SU-DHL-6 (cell line): ENCODE results near the gene CDC20B.
"Not testable (repeated sequence)": the region's sequence is repeated elsewhere in the genome, so short reads cannot be mapped to it uniquely, and the experiment has no call there.

Experiments
- H2AFZ ChIP-seq: fragments of 200-600 bp; sonication (generic); 2 replicates; pipeline ENCODE4 v1.6.1; 2014; ENCODE audit warnings: low read depth, mild to moderate bottlenecking, moderate library complexity, mixed read lengths, antibody characterized with exemption, low read length; ENCODE audit not compliant: severe bottlenecking
- H3F3A ChIP-seq: fragments of 200-600 bp; shearing (Covaris generic); 2 replicates; pipeline ENCODE4 v1.6.0; 2016; ENCODE audit warnings: antibody characterized with exemption, mild to moderate bottlenecking; ENCODE audit not compliant: insufficient read depth
- H3K27ac ChIP-seq: fragments of 200-600 bp; sonication (generic); 2 replicates; pipeline ENCODE4 v1.5.1; 2016; ENCODE audit warnings: low read depth, mild to moderate bottlenecking, low read length, moderate library complexity, mixed read lengths
- H3K27me3 ChIP-seq: fragments of 200-600 bp; sonication (generic), shearing (Covaris generic); 2 replicates; pipeline ENCODE4 v1.6.0; 2014; ENCODE audit warnings: mild to moderate bottlenecking, low read length
- H3K36me3 ChIP-seq: fragments of 200-600 bp; sonication (generic); 2 replicates; pipeline ENCODE4 v1.6.1; 2014; ENCODE audit warnings: mild to moderate bottlenecking, low read length, mixed read lengths
- H3K4me2 ChIP-seq: fragments of 300-600, 200-600 bp; shearing (Covaris generic), sonication (generic); 2 replicates; pipeline ENCODE4 v1.6.0; 2014; ENCODE audit warnings: low read length, low read depth, mild to moderate bottlenecking; ENCODE audit not compliant: poor library complexity, severe bottlenecking
- H3K4me3 ChIP-seq: fragments of 200-600 bp; sonication (generic); 2 replicates; pipeline ENCODE4 v1.5.1; 2014; ENCODE audit warnings: antibody characterized with exemption, low read length, mild to moderate bottlenecking, mixed read lengths; ENCODE audit not compliant: insufficient read depth, poor library complexity, severe bottlenecking
- H3K79me2 ChIP-seq: fragments of 200-600 bp; sonication (generic); 2 replicates; pipeline ENCODE4 v1.6.1; 2014; ENCODE audit warnings: mild to moderate bottlenecking, low read length, moderate library complexity; ENCODE audit not compliant: insufficient read depth
- H3K9ac ChIP-seq: fragments of 200-600 bp; sonication (generic); 2 replicates; pipeline ENCODE4 v1.7.0; 2014; ENCODE audit warnings: mild to moderate bottlenecking, low read length
- H3K9me2 ChIP-seq: fragments of 200-600 bp; sonication (generic); replicated peaks from 2 replicates; pipeline ENCODE4 v1.6.1; 2014; ENCODE audit warnings: low read length; ENCODE audit not compliant: insufficient read depth
- H3K9me3 ChIP-seq: fragments of 200-600 bp; sonication (generic); 2 replicates; pipeline ENCODE4 v1.6.1; 2014; ENCODE audit warnings: low read length, mixed read lengths; ENCODE audit not compliant: insufficient read depth
- H4K20me1 ChIP-seq: fragments of 200-600 bp; sonication (generic); 2 replicates; pipeline ENCODE4 v1.6.1; 2014; ENCODE audit warnings: low read depth, mild to moderate bottlenecking, antibody characterized with exemption, low read length, moderate library complexity, mixed read lengths
- EZH2phosphoT487 ChIP-seq: fragments of 200-600 bp; sonication (generic), shearing (Covaris generic); conservative IDR thresholded peaks from 2 replicates; pipeline ENCODE4 v1.6.1; 2018; ENCODE audit warnings: mild to moderate bottlenecking, antibody characterized with exemption, low read length, moderate library complexity, mixed read lengths
- TF ChIP-seq, protein P1 (sequence below): fragments of 200-600 bp; sonication (generic); IDR thresholded peaks from one replicate; pipeline ENCODE4 v1.5.1; 2017; ENCODE audit warnings: antibody characterized with exemption, mild to moderate bottlenecking, low read length, moderate library complexity; ENCODE audit not compliant: insufficient read depth, poor library complexity, severe bottlenecking

Gene CDC20B

GRCh38 chr5:55101556-55102276 lies 71.3 kb downstream of the CDC20B start:
- no peak overlapping the region for H2AFZ ChIP-seq
- H3K27ac ChIP-seq, result no peak overlapping the region
- no peak overlapping the region for H3K4me2 ChIP-seq
- no peaks in the 10 kb centered on the region for H3F3A ChIP-seq
- no peak overlapping the region for H3K9ac ChIP-seq
- H3K79me2 ChIP-seq, result no peaks in the 10 kb centered on the region
- no peak for TF ChIP-seq EZH2phosphoT487
- TF ChIP-seq, protein P1, sequence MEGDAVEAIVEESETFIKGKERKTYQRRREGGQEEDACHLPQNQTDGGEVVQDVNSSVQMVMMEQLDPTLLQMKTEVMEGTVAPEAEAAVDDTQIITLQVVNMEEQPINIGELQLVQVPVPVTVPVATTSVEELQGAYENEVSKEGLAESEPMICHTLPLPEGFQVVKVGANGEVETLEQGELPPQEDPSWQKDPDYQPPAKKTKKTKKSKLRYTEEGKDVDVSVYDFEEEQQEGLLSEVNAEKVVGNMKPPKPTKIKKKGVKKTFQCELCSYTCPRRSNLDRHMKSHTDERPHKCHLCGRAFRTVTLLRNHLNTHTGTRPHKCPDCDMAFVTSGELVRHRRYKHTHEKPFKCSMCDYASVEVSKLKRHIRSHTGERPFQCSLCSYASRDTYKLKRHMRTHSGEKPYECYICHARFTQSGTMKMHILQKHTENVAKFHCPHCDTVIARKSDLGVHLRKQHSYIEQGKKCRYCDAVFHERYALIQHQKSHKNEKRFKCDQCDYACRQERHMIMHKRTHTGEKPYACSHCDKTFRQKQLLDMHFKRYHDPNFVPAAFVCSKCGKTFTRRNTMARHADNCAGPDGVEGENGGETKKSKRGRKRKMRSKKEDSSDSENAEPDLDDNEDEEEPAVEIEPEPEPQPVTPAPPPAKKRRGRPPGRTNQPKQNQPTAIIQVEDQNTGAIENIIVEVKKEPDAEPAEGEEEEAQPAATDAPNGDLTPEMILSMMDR, result no peak
- no peak overlapping the region for H3K4me3 ChIP-seq
- H3K9me2 ChIP-seq, result no peaks in the 10 kb centered on the region
- H3K36me3 ChIP-seq, result no peaks in the 10 kb centered on the region
- H3K27me3 ChIP-seq, result no peaks in the 10 kb centered on the region
- H3K9me3 ChIP-seq, result no peaks in the 10 kb centered on the region; the same call in 1 of the 2 replicates
- H4K20me1 ChIP-seq, result no peaks in the 10 kb centered on the region

GRCh38 chr5:55101148-55101547 lies 71.8 kb downstream of the CDC20B start:
- H3K79me2 ChIP-seq, H3K4me2 ChIP-seq, H3K27me3 ChIP-seq, H3K9ac ChIP-seq, H3K9me2 ChIP-seq, H3K27ac ChIP-seq, H3K9me3 ChIP-seq, H4K20me1 ChIP-seq, H3F3A ChIP-seq, H3K4me3 ChIP-seq, H2AFZ ChIP-seq, H3K36me3 ChIP-seq: not testable (repeated sequence)

DNA sequence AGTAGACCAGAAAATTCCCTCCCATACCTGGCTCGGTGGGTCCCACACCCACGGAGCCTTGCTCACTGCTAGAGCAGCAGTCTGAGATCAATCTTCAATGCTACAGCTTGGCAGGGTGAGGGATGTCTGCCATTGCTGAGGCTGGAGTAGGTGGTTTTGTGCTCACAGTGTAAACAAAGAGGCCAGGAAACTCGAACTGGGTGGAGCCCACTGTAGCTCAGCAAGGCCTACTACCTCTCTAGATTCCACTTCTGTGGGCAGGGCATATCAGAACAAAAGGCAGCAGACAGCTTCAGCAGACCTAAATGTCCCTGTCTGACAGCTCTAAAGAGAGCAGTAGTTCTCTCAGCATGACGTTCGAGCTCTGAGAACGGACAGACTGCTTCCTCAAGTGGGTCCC lies 76.1 kb downstream of the CDC20B start:
- Histone ChIP-seq H3K27me3 (no peaks in the 10 kb centered on the region), H2AFZ (no peak overlapping the region), H4K20me1 (no peaks in the 10 kb centered on the region)

DNA sequence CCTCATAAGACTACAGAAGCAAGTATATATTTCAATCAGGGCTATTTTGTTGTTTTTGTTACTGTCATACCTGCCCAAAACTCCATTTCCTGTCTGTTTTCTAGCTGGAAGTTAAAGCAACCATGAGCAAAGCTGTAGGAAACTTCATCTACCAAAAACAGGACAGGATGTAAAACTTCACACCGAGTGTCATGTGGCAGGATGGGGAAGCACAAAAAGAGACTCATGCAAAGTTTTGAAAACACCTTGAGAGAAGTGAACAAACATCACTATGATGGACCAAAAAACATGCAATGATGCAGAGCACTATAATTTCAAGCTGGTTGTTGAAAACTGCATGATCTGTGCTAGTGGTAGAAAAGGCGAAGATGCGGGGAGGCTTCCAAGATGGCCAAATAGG lies 76.8 kb downstream of the CDC20B start:
- Histone ChIP-seq H3K4me2 (no peak overlapping the region), H3K27me3 (no peaks in the 10 kb centered on the region)

More for the DNA sequence above, 76.1 kb downstream of the CDC20B start:
- Histone ChIP-seq H3K9me2 (no peaks in the 10 kb centered on the region), H3K9me3 (no peaks in the 10 kb centered on the region; the same call in 1 of the 2 replicates), H3K4me2 (no peak overlapping the region), H3K36me3 (no peaks in the 10 kb centered on the region), H3K9ac (no peak overlapping the region), H3F3A (no peaks in the 10 kb centered on the region), H3K4me3 (no peak overlapping the region), H3K27ac (no peak overlapping the region), H3K79me2 (no peaks in the 10 kb centered on the region)
- TF ChIP-seq EZH2phosphoT487, result no peak
- TF ChIP-seq, protein P1, result no peak

DNA sequence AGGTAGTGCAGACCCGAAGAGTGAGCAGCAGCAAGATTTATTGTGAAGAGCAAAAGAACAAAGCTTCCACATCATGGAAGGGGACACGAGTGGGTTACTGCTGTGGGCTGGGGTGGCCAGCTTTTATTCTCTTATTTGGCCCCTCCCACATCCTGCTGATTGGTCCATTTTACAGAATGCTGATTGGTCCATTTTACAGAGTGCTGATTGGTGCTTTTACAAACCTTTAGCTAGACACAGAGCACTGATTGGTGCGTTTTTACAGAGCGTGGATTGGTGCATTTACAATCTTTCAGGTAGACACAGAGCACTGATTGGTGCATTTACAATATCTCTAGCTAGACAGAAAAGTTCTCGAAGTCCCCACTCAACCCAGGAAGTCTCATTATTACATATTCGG lies 82.0 kb downstream of the CDC20B start:
- not testable (repeated sequence) for H2AFZ ChIP-seq, H3K9me2 ChIP-seq, H3K4me2 ChIP-seq, H3K9me3 ChIP-seq, H3F3A ChIP-seq, H3K36me3 ChIP-seq, H3K9ac ChIP-seq, H3K4me3 ChIP-seq, H3K27me3 ChIP-seq, H3K27ac ChIP-seq, H4K20me1 ChIP-seq, H3K79me2 ChIP-seq

More for the DNA sequence above, 76.8 kb downstream of the CDC20B start:
- Histone ChIP-seq H4K20me1 (no peaks in the 10 kb centered on the region), H2AFZ (no peak overlapping the region), H3K9me2 (no peaks in the 10 kb centered on the region), H3K79me2 (no peaks in the 10 kb centered on the region), H3K27ac (no peak overlapping the region), H3K36me3 (no peaks in the 10 kb centered on the region), H3K9me3 (peaks cover 3% of the 10 kb centered on the region; the same call in 1 of the 2 replicates), H3K4me3 (no peak overlapping the region), H3K9ac (no peak overlapping the region), H3F3A (no peaks in the 10 kb centered on the region)
- TF ChIP-seq, protein P1, result no peak
- no peak for TF ChIP-seq EZH2phosphoT487

DNA sequence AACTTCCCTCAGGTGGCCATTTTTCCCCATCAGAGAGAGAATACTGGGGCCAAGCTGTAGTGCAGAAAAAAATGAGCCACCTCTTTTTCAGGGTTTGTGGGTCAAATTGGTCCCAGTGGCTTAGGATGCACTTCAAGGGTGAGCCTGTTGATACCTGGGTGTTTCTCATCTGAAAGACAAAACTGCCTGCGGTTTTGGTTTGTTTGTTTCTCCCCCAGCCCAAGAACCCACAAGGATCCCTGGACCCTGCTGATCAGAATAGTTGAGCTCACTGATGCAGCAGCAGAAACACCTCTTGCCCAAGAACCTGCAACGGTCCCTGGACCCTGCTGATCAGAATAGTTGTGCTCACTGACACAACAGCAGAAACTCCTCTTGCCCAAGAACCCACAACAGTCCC lies 83.7 kb downstream of the CDC20B start:
- H3K27ac ChIP-seq, H3K79me2 ChIP-seq, H2AFZ ChIP-seq, H3K27me3 ChIP-seq, H3K9ac ChIP-seq, H3K36me3 ChIP-seq, H4K20me1 ChIP-seq, H3F3A ChIP-seq, H3K9me3 ChIP-seq, H3K4me3 ChIP-seq, H3K4me2 ChIP-seq, H3K9me2 ChIP-seq: not testable (repeated sequence)
